Superior temporal gyrus (tissue), 1 donor: Measurements from ENCODE around the gene DPP10.
A peak's percentile ranks its signal among the peaks of the same experiment; 100 is the strongest.
"Not testable (repeated sequence)": the region's sequence is repeated elsewhere in the genome, so short reads cannot be mapped to it uniquely, and the experiment has no call there.

Source experiments
- DNase-seq: peaks from one replicate; pipeline ENCODE4 v3.0.0-alpha.2; 2016; ENCODE audit errors: extremely low spot score

The DPP10 gene

DNA sequence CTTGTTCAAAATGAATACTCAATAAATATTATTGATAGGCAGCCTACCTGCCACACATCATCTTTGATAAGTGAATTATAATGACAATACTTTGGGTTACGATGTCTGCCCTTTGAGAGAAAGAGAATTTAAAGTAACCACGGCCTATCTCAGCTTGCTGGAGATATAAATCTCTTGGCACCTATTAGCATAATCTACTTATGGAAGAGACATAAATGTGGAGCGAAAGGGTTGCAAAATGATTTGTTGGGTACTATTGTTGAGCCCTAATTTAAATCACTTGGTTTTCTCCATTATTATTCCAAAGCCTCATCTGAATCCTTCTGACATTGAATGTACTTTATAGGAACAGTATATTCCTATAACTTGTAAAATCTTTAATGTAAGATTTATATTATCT, 520.1 kb downstream of the DPP10 start:
- no peak for DNase-seq

DNA sequence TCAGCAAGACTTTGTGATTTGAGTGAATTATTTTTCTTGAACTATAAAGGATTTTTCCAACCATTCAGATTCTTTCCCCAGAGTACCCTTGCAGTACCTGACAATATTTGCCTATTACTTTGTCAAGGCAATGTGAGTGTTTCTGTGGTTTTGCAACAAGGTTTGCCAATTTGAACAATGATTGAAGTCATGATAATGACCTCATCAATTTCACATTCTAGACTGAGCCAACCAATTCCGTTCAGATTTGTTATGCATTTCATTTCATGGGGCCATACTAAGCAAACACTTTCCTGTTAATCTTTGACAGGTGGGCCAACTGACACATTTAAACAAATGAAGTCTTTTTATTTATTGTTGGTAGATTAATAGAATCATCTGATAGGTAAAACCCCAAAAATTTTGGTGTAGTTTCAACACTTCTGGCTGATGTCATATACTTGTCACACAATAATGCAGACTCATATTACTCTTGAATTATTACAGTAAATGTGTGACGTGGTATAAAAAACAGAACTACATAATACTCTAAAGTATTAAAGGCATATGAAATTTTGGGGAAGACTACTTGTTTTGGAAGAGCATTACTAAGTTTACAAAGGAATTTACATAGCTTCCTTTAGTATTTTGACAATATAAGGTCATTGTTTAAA, 526.4 kb downstream of the DPP10 start:
- no peak for DNase-seq

DNA sequence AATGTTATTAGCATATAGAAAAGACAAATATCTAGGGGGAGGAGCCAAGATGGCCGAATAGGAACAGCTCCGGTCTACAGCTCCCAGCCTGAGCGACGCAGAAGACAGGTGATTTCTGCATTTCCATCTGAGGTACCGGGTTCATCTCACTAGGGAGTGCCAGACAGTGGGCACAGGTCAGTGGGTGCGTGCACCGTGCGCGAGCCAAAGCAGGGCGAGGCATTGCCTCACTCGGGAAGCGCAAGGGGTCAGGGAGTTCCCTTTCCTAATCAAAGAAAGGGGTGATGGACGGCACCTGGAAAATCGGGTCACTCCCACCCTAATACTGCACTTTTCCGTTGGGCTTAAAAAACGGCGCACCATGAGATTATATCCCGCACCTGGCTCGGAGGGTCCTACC, 561.9 kb downstream of the DPP10 start:
- DNase-seq, result not testable (repeated sequence)

DNA sequence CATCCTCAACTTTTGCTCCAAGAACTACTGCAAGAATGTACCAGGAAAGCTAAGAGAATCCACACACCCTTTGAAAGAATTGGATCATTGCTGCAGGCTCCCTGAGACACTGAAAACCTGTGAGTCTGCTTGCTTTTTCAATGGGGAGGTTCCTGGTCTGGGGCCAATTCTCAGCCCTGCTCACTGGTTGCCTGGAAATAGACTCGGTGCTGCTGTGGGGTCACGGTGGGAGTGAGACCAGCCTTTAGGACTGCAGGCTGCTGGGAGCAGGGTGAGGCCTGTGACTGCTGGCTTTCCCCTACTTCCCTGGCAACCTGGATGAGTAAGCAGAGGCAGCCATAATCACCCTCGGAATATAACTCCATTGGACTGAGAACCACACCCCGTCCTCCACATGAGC, 569.3 kb downstream of the DPP10 start:
- no peak for DNase-seq

DNA sequence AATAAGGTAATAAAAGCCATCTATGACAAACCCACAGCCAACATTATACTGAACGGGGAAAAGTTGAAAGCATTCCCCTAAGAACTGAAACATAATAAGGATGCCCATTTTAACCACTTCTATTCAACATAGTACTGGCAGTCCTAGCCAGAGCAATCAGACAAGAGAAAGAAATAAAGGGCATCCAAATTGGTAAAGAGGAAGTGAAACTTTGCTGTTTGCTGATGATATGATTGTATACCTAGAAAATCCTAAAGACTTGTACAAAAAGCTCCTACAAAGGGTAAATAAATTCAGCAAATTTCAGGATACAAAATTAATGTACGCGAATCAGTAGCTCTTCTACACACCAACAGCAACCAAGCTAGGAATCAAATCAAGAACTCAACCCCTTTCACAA, 579.6 kb downstream of the DPP10 start:
- not testable (repeated sequence) for DNase-seq

DNA sequence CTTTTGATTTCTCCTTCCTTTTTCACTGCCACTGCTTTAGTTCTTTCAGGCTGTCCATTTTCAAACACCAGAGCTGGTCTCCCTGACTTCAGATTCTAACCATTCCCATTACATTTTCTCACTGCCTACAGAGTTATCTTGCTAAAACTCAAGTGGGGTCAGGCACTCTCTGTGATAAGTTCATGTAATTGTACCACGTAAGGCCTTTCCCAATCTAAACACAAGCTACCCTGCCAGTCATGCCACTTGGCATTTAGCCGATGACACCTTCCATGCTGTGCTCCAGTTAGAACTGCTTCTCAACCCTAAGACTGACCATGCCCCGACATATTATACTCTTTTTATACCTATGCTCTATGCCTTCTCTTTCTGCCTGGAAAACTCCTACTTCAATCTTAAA, 592.4 kb downstream of the DPP10 start:
- no peak for DNase-seq

DNA sequence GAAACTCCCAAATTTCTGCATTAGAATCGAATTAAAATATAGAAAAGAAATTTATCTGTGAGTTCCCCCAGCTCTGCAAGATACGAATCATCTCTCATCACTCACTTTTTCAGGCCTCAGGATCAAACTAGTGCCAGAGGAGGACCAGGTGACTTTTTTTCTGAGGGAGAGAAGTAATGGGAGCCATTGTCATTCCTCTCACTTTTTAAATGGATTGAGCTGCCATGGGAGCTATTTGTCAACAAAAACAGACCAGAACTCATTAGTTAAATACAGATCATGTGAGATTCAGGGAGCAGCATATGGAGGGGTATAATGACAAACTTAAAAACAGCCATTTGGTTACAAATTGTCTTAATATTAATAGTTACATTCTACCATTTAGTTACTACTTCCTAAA, 594.4 kb downstream of the DPP10 start:
- no peak for DNase-seq

DNA sequence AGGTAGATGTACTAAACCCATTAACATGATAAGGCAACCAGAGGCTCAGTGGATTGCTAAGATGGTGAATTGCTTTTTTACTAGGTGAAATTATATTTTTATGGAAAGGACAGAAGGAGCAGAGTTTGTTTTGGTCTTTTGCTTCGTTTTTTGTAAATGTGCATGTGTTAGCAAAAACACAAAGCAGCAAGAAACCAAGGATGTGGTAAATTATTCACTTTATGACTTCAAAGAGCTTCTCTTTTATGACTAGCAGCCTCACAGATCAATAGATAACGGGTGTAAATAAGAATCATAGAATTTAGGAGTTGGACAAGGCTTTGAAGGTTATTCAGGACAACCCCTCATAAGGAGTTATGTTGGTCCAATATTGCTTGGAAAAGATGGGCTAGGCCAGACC, 615.0 kb downstream of the DPP10 start:
- no peak for DNase-seq

DNA sequence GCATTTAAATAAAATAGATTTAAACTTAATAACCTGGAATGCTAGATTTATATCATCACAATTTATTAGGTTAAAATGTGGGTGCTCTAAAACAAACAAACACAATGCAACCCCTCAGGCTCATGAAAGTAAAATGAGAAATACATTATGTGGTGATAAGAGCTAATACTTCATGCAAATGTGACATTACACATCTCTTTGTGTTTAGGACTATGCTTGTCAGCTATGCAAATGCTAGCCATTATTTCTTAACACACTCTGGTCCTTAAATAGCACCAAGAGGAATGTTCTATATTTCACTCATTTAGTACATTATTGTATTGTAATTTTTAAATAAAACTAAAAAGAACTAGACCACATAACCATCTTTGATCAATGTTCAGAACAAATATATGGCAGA, 627.6 kb downstream of the DPP10 start:
- no peak for DNase-seq

DNA sequence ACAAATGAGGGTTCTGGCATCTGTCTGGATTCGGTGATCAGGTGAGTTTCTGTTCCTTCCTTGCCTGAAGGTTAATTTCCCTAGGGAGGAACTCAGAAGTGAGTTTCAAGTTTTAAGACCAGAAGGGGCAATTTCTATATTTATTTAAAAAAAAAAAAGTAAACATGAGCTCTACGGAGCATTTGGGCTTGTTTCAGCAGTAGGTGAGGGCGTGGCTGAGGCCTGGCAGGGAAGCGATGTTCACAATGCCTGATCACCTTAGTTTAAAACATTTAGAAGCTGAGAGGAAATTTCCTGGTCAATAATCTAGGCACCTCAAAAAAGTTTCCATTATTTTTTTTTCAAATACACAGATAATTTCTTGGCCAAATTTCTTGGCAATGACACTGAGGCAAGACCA, 629.1 kb downstream of the DPP10 start:
- no peak for DNase-seq

DNA sequence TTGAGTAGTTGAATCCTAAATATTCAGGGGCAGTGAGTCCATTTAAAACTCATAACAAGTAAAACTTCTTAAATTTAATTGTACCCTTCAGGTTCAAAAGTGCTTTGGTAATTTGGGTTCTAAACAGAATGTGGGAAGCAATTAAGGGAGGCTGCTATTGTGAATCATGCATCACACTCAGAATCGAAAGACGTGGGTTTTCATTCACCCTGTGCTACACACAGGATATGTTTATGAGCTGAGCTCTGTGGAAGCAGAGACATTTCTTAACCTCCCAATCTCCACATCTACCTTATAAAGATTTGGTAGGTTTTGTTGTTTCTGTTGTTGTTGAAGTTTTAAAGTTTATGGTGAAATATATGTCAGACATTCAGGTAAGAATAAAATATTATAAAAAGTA, 633.4 kb downstream of the DPP10 start:
- DNase-seq, result no peak

DNA sequence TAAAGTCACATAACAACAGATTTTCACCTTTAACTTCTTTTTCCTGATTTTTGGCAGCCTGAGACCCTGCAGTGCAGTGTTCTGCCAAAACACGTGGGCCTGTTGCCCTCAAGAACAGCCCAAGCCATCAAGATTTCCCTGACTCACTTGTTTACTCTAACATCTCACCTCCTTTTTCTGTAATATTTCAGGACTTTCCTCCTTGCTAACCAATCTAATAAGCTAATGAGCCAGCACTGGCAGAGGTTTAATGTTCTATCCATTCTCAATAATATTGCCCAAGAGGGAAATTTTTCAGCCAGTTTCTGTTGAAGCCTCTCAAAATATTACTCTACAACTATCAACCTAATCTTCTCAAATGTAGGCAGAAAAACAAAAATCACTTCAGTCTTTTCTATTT, 635.2 kb downstream of the DPP10 start:
- DNase-seq, result no peak

DNA sequence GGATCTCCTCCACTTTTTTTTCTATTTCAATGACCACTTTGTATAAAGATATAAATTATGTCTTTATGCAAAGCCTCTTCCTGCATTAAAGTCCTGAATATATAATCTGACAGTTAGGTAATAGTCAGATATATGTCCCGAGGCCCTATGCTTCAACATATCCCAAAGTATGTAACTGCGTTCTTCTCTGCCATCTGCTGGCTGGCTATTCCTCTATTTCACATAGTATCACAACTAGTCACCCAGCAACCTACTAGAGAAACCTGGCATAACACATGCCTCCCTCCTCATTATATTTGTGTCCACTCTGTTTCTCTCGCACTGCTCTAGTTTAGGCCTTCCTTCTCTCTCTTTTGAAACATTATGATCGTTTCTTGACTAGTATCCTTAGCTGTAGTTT, 640.8 kb downstream of the DPP10 start:
- DNase-seq, result peak; percentile 88

DNA sequence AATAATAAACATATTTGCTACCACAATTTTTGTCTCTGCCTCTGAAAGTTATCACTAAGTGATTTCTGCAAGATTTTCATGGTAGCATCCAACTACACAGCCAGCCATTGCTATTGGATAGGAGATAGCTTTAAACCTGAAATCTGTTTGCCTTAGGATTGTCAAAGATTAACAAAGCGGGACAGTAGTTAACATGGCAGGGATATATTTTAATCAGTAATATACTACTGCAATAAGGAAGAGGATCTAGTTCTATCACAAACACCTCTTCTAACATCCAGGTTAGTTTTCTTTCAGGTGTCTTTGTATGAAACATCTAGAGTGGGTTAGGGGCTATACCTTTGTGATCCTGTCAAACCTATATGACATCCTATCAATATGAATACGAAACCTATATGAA, 641.3 kb downstream of the DPP10 start:
- no peak for DNase-seq

DNA sequence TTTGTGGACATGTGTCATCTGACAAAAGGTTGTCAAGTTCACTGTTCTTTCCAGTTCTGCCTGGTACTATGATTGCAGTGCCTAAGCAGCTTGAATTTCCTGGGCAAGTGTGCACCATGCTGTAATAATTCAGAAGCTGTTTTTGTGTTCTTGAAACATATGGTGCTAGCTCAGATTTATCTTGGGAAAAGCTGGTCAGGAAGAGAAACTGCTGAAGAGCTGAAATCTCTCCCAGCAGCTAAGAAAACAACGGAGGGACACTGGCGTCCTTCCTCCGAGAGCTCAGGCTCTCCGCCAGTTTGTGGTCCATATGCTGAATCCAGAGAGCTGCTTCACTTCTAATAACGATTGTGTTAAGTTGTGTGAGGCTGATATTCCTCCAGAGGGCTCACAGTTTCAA, 642.0 kb downstream of the DPP10 start:
- DNase-seq, result peak; percentile 69

DNA sequence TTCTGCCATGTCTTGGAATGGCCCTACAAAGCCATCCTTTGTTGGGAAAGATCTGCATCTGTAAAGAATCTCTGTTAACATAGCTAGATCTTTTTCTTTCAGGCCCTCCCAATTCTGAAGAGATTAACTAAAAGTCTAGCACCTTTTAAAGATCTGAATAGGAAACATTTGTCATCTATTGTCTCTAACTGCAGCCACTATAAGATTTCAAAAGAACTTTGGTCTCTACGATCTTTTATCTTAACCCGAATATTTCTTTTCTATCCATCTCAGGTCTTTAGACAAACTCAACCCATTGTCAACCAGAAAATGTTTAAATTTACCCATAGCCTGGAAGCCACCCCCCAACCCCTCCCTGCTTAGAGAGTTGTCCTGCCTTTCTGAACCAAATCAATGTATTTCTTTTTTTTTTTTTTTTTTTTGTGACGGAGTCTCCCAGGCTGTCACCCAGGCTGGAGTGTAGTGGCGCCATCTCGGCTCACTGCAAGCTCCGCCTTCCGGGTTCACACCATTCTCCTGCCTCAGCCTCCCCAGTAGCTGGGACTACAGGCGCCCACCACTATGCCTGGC, 643.7 kb downstream of the DPP10 start:
- DNase-seq, result not testable (repeated sequence)

DNA sequence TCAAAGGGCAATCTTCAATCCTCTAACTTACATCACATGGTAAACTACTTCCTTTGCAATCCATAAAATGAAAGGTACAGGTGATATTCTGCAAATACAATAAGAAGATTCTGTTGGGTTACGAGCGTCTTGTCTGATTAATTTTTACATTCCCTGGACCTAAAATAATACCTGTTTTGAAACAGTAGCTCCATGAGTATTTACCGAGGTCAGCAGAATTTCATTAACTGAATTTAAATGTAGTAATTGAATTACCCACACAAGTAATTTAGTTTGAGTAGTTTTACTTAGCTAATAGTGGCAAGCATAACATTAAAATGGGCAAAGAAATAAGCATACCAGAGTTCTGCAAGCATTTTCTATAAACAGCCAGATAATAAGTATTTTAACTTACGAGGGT, 652.0 kb downstream of the DPP10 start:
- no peak for DNase-seq

DNA sequence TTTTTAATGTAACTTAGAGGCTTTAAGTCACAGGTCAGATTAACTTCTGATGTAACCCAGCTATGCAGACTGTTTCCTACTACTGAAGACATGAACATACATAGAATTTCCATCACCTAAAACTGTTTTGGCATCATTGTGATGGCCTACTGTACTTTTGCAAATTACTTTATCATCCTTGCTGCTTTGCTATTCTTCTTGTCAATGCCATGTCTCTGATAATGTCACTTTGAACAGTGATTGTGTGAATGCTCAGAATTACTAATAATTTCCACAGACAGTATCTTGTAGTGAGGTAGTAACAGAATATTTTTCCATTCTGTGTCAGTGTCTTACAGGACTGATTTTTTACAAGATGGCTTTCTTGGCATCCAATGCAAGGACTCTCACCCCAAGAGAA, 663.5 kb downstream of the DPP10 start:
- no peak for DNase-seq

DNA sequence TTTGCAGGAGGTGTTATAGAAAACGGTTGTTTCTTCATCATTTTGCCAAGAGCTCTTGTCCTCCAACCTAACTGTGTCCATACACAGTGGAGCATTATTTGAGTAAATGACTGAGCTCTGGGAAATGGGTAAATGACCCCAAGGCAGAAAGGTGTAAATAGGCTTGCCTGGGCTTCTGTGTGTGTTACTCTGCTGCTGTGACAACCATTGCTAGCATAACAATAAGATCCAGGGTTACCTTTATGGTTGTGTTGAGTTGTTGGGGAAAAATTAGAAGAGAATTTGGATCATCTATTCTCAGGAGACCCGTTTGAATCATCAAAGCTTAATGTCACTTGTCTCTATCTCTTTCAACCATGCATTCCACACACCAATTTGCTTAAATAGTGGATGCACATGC, 672.7 kb downstream of the DPP10 start:
- DNase-seq, result no peak

DNA sequence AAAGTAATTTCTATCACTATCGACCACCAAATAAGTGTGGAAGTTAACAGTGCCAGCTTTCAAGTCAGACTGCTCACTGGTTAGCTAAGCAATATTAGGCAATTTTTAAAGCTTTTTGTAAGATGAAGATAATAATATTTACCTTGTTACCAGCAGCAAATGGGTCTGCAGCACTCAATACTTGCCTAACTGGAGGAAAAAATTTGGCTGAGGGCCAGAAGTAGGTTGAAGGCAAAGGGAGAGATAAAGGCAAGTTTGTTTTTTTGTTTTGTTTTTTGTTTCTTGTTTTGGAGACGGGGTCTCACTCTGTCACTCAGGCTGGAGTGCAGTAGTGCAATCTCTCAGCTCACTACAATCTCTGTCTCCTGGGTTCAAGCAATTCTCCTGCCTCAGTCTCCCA, 675.9 kb downstream of the DPP10 start:
- no peak for DNase-seq

DNA sequence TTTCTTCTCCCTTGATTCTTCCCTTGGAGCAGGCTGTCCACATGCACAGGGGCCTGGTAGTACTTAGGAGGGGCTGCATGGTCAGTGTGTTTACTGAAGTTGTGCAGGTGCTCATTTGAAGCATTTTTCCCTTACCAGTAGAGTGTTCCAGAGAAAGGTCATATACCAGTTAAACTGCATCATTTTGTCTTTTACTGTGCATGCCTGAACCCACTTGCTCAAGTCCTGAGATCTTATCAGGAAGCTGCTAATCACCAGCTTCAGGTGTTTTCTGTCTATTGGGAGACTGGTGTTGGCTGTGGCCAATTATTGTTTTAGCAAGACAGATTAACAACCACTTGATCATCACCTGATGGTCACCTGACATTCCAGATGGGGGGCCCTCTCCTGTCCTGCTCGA, 676.6 kb downstream of the DPP10 start:
- DNase-seq, result no peak

DNA sequence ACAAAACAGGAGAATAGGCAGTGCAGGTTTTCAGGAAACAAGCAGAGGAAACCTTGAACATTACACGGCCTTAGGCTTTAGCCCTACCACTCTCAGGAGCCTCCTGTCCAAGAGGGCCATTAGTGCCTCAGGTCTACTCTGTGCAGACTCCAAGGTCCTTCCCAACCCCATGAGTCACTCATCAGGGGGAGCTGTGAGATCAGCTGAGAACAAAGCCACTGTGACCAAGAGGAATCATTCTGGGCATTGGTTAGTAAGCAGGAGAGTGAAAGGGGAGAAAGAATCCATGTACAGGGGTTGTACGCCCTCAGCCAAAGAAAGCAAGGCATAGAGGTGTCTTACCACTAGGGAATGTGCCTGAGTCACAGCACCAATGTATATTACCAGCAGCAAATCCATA, 680.3 kb downstream of the DPP10 start:
- DNase-seq, result no peak

DNA sequence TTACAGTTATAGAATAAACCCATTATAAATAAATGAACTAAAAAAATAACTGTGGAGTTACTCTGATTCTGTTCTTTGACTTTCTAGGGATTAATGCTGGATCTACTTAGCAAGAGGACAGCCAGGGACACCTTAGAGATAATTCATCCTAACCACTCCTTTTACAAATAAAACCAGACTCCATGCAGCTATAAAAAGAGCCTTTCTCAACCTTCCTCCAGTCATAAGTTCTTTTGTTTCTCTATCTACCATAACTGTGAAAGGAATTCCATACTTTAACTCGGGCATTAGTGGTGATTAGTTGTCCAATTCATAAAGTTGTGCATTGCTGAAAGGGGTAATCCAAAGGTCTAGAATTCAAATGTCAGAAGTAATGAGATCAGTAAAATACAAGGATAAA, 682.4 kb downstream of the DPP10 start:
- no peak for DNase-seq

DNA sequence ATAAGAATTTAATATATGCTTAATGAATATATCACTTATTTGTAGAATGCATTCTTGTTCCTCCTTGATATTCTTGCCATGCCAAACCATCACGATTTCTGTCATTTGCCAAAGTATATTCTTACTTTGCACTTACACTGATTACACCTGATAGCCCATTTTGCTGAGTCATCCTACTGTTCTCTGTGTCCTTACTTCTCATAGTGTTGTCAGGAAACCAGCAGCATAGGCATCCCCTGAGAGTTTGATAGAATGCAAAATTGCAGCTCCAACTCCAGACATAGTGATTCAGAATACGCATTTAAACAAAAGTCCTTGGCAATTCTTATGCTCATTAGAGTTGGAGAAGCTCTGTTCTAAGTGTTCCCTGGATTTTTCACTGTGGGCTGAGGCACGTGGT, 687.1 kb downstream of the DPP10 start:
- DNase-seq, result no peak
